Uterus (tissue), 2 donors: ENCODE results near the gene GJD2.

Experiments
- POLR2A ChIP-seq, 2 donors: fragments of 450-650 bp; IDR thresholded peaks; one replicate each; pipeline ENCODE4 v1.6.1; 2016; ENCODE audit warnings: antibody characterized with exemption in 2 of 2, mild to moderate bottlenecking in 1 of 2, moderate library complexity in 1 of 2
- TF ChIP-seq, protein P1 (sequence below), 4 experiments: fragments of 200-600 bp in 2 of 4; fragments of 450-650 bp in 2 of 4; sonication (generic) in 2 of 4; IDR thresholded peaks; one replicate each; pipeline ENCODE4 v1.5.1; 2016 to 2019; ENCODE audit warnings: antibody characterized with exemption in 4 of 4, mild to moderate bottlenecking in 2 of 4, moderate library complexity in 1 of 4

DNA sequence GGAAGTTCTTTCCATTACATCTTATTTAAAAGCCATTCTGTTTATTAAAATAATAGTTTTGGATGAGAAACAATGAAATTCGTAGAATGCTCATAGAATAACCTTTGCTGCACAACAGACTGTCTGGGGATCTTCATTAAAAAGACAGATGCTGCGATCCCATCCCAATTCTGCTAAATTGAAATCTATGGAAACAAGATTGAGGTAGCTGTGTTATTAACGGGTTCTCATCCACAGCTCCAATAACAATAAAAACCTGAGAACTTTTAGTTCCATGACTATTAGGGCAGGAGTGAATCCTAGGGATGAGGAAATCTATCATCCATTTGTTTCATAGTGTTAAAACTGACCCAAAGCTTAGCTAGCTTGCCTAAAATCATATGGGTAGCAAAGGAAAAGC, 2.5 kb upstream of the GJD2 start:
- TF ChIP-seq, protein P1, sequence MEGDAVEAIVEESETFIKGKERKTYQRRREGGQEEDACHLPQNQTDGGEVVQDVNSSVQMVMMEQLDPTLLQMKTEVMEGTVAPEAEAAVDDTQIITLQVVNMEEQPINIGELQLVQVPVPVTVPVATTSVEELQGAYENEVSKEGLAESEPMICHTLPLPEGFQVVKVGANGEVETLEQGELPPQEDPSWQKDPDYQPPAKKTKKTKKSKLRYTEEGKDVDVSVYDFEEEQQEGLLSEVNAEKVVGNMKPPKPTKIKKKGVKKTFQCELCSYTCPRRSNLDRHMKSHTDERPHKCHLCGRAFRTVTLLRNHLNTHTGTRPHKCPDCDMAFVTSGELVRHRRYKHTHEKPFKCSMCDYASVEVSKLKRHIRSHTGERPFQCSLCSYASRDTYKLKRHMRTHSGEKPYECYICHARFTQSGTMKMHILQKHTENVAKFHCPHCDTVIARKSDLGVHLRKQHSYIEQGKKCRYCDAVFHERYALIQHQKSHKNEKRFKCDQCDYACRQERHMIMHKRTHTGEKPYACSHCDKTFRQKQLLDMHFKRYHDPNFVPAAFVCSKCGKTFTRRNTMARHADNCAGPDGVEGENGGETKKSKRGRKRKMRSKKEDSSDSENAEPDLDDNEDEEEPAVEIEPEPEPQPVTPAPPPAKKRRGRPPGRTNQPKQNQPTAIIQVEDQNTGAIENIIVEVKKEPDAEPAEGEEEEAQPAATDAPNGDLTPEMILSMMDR (IDR thresholded peaks at IDR 0.05), result no peak
- TF ChIP-seq POLR2A (IDR thresholded peaks at IDR 0.05), result no peak
